Gastroesophageal sphincter (tissue), 4 donors: ENCODE measurements around the gene DHFR2. TPM values are rescaled to one million over a fixed set of nuclear protein-coding genes. Genes with fewer than 3 reads are reported as not detected.

Source experiments
- ATAC-seq: fragments of 150-250 bp; one replicate; pipeline ENCODE4 v1.9.1; 2016; ENCODE audit warnings: mild to moderate bottlenecking, moderate library complexity
- H3K27ac ChIP-seq, 4 donors: fragments of 200-600 bp; sonication (generic) in 3 of 4; 1 replicate in 3 of 4; 2 replicates in 1 of 4; pipeline ENCODE4 v1.5.1; 2016 to 2019
- H3K27me3 ChIP-seq: fragments of 200-600 bp; sonication (generic); one replicate; pipeline ENCODE4 v1.5.1; 2019
- H3K36me3 ChIP-seq, 2 donors: fragments of 200-600 bp; sonication (generic); one replicate each; pipeline ENCODE4 v1.5.1; 2019; ENCODE audit warnings: control low read depth in 1 of 2
- H3K4me1 ChIP-seq, 3 donors: fragments of 200-600 bp; sonication (generic); 1 replicate in 2 of 3; 2 replicates in 1 of 3; pipeline ENCODE4 v1.5.1; 2016 to 2019; ENCODE audit warnings: control low read depth in 2 of 3
- H3K4me3 ChIP-seq, 2 donors: fragments of 200-600 bp; sonication (generic); one replicate each; pipeline ENCODE4 v1.5.1; 2019; ENCODE audit warnings: mild to moderate bottlenecking in 1 of 2, moderate library complexity in 1 of 2
- H3K9me3 ChIP-seq, 3 donors: fragments of 200-600 bp; sonication (generic); one replicate each; pipeline ENCODE4 v1.5.1; 2017 to 2019; ENCODE audit warnings: control low read depth in 2 of 3
- CTCF ChIP-seq, 4 experiments: fragments of 200-600 bp in 2 of 4; fragments of 450-650 bp in 2 of 4; sonication (generic) in 1 of 4; IDR thresholded peaks; one replicate each; pipeline ENCODE4 v1.5.1; 2017 to 2019; ENCODE audit warnings: antibody characterized with exemption in 4 of 4, mild to moderate bottlenecking in 2 of 4, moderate library complexity in 2 of 4
- EP300 ChIP-seq: sonication (generic); formaldehyde crosslinking; IDR thresholded peaks from one replicate; pipeline ENCODE4 v1.6.1; 2017; ENCODE audit warnings: antibody characterized with exemption, mild to moderate bottlenecking
- POLR2A ChIP-seq, 2 donors: fragments of 450-650 bp; IDR thresholded peaks; one replicate each; pipeline ENCODE4 v1.6.1; 2017; ENCODE audit warnings: antibody characterized with exemption in 2 of 2, mild to moderate bottlenecking in 2 of 2, moderate library complexity in 1 of 2
- POLR2AphosphoS5 ChIP-seq: sonication (generic); formaldehyde crosslinking; IDR thresholded peaks from one replicate; pipeline ENCODE4 v1.6.1; 2017; ENCODE audit warnings: antibody characterized with exemption
- WGBS, 2 donors: methylation state at CpG; one replicate each; pipeline ENCODE4 v1.1.5; 2018; ENCODE audit warnings: low coverage in 1 of 2; 5-methylcytosine and 5-hydroxymethylcytosine counted together
- total RNA-seq, 4 donors: library from RNA; depleted of rRNA; stranded (reverse); fragments of >200 nt; gene quantifications; one replicate each; pipeline ENCODE4 v1.1.0, GENCODE V29; 2016

DHFR2 gene
- total RNA-seq, 4 donors from 2014 or later: 5.2 to 9.6 (median 7.5) TPM

DNA sequence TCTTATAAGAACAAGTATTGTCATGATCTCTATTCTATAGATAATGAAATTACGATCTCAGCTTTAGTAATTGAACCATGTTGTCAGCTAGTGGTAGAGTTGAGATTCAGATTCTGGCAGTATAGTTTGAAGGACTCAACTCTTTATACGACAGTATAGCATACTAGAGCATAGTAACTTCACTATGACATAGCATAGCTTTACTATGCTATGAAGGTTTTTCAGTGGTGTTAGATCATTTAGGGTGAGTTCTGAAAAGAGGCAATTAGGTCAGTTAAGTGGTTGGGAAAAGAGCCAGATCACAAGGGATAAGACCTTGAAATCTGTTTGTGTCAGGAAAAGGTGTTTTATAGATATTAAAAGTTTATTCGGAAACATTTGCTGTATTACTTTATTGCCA, 42.4 kb downstream of the DHFR2 start:
- WGBS, 2 donors: 91 to 94% methylated on average over 3 of the region's 3 CpGs
- TF ChIP-seq POLR2AphosphoS5 (no peak), POLR2A (IDR thresholded peaks at IDR 0.05) (no peak), CTCF (IDR thresholded peaks at IDR 0.05) (no peak), EP300 (no peak)
- H3K9me3 ChIP-seq: no peaks in the 10 kb centered on the region
- H3K27ac ChIP-seq: no peak overlapping the region
- H3K4me1 ChIP-seq: peaks cover 0 to 6% (median 0%) of the 10 kb centered on the region in 3 donors
- ATAC-seq: no peak
- no peaks in the 10 kb centered on the region for H3K27me3 ChIP-seq
- no peak overlapping the region for H3K4me3 ChIP-seq
- H3K36me3 ChIP-seq: no peaks in the 10 kb centered on the region

- Histone ChIP-seq H3K36me3 (no peaks in the 10 kb centered on the region), H3K9me3 (no peaks in the 10 kb centered on the region), H3K27ac (no peak overlapping the region), H3K27me3 (no peaks in the 10 kb centered on the region), H3K4me3 (no peak overlapping the region), H3K4me1 (peaks cover 0 to 4% (median 0%) of the 10 kb centered on the region in 3 donors)
- WGBS, 2 donors: 79 to 100% methylated on average over 2 of the region's 2 CpGs
- TF ChIP-seq POLR2AphosphoS5: no peak
- no peak for TF ChIP-seq POLR2A (IDR thresholded peaks at IDR 0.05)
- TF ChIP-seq CTCF (IDR thresholded peaks at IDR 0.05): no peak
- TF ChIP-seq EP300: no peak
- no peak for ATAC-seq
Observed at GRCh38 chr3:94019659-94020058, 43.1 kb downstream of the DHFR2 start.

- Histone ChIP-seq H3K27ac (no peak overlapping the region), H3K4me3 (no peak overlapping the region), H3K36me3 (no peaks in the 10 kb centered on the region), H3K4me1 (no peaks in the 10 kb centered on the region), H3K27me3 (no peaks in the 10 kb centered on the region), H3K9me3 (no peaks in the 10 kb centered on the region)
- TF ChIP-seq CTCF (IDR thresholded peaks at IDR 0.05) (no peak), POLR2A (IDR thresholded peaks at IDR 0.05) (no peak), POLR2AphosphoS5 (no peak), EP300 (no peak)
- WGBS, 2 donors: 86% methylated on average over 1 of the region's 1 CpG
- no peak for ATAC-seq
Observed at GRCh38 chr3:94015025-94015424, 47.7 kb downstream of the DHFR2 start.

DNA sequence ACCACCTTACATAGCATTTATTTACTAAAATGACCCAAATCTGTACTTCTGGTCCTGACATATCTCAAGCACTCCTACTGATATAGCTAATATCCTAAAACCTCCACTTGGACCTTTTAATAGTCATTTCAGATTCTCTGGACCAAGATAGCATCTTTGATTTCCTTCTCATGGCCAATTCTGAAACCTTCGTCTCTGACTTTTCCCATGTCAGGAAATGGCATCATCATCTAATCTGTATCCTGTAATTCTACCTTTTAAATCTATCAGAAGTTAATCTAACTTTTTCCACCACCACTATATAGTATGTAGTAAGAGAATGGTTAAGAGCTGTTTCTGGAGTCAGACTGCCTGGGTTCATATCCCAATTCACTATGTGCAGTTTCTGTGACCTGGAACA, 50.5 kb downstream of the DHFR2 start:
- H3K4me3 ChIP-seq: no peak overlapping the region
- H3K9me3 ChIP-seq: no peaks in the 10 kb centered on the region
- ATAC-seq: no peak
- WGBS, 2 donors: 86 to 88% methylated on average over 1 of the region's 1 CpG
- TF ChIP-seq EP300 (no peak), POLR2A (IDR thresholded peaks at IDR 0.05) (no peak), POLR2AphosphoS5 (no peak), CTCF (IDR thresholded peaks at IDR 0.05) (no peak)
- peaks cover 0 to 13% (median 0%) of the 10 kb centered on the region in 3 donors for H3K4me1 ChIP-seq
- H3K27ac ChIP-seq: no peak overlapping the region
- no peaks in the 10 kb centered on the region for H3K27me3 ChIP-seq
- H3K36me3 ChIP-seq: no peaks in the 10 kb centered on the region

- no peak for TF ChIP-seq CTCF (IDR thresholded peaks at IDR 0.05)
- TF ChIP-seq EP300: no peak
- no peak for TF ChIP-seq POLR2A (IDR thresholded peaks at IDR 0.05)
- TF ChIP-seq POLR2AphosphoS5: no peak
- Histone ChIP-seq H3K27me3 (no peaks in the 10 kb centered on the region), H3K36me3 (no peaks in the 10 kb centered on the region), H3K4me3 (no peak overlapping the region), H3K27ac (no peak overlapping the region), H3K9me3 (no peaks in the 10 kb centered on the region), H3K4me1 (peaks cover 0 to 19% (median 0%) of the 10 kb centered on the region in 3 donors)
- 87 to 89% methylated on average over 3 of the region's 3 CpGs for WGBS, 2 donors
- peak; percentile 25 for ATAC-seq
Observed at GRCh38 chr3:94011233-94011711, 51.4 kb downstream of the DHFR2 start.
